ENCODE results near the gene PIP5K1A.
"Not testable (repeated sequence)": the region's sequence is repeated elsewhere in the genome, so short reads cannot be mapped to it uniquely, and the experiment has no call there.

Gene PIP5K1A

GRCh38 chr1:151193304-151193703 lies 5.0 kb upstream of the PIP5K1A start:
- DNase-seq (ENCODE audit: low spot score): no peak

- no peak for DNase-seq (ENCODE audit: low spot score)
These were observed 4.5 kb upstream of the PIP5K1A start for GRCh38 chr1:151193856-151194255.

GRCh38 chr1:151194894-151195594 lies 3.3 kb upstream of the PIP5K1A start:
- DNase-seq (ENCODE audit: low spot score): peak; percentile 82

- peak; percentile 85 for DNase-seq (ENCODE audit: low spot score)
These were observed 2.0 kb upstream of the PIP5K1A start for GRCh38 chr1:151196292-151196800.

- no peak for DNase-seq (ENCODE audit: low spot score)
These were observed 494 bp upstream of the PIP5K1A start for GRCh38 chr1:151197863-151198253.

GRCh38 chr1:151199873-151200581 lies 1.7 kb downstream of the PIP5K1A start:
- DNase-seq (ENCODE audit: low spot score): no peak

- not testable (repeated sequence) for DNase-seq (ENCODE audit: low spot score)
These were observed 7.1 kb downstream of the PIP5K1A start for GRCh38 chr1:151205381-151205965.

- no peak for DNase-seq (ENCODE audit: low spot score)
These were observed 12.5 kb downstream of the PIP5K1A start for GRCh38 chr1:151210830-151211229.

GRCh38 chr1:151211972-151212705 lies 13.8 kb downstream of the PIP5K1A start:
- no peak for DNase-seq (ENCODE audit: low spot score)

- no peak for DNase-seq (ENCODE audit: low spot score)
These were observed 15.2 kb downstream of the PIP5K1A start for GRCh38 chr1:151213560-151213959.

- DNase-seq (ENCODE audit: low spot score): no peak
These were observed 23.3 kb downstream of the PIP5K1A start for GRCh38 chr1:151221616-151222015.

GRCh38 chr1:151222130-151222529 lies 23.8 kb downstream of the PIP5K1A start:
- DNase-seq (ENCODE audit: low spot score): no peak

GRCh38 chr1:151235235-151235634 lies 36.9 kb downstream of the PIP5K1A start:
- DNase-seq (ENCODE audit: low spot score): no peak

GRCh38 chr1:151237678-151238466 lies 39.5 kb downstream of the PIP5K1A start:
- no peak for DNase-seq (ENCODE audit: low spot score)

- no peak for DNase-seq (ENCODE audit: low spot score)
These were observed 40.1 kb downstream of the PIP5K1A start for GRCh38 chr1:151238467-151238739.

- DNase-seq (ENCODE audit: low spot score): no peak
These were observed 44.1 kb downstream of the PIP5K1A start for GRCh38 chr1:151242442-151242841.

- DNase-seq (ENCODE audit: low spot score): no peak
These were observed 45.4 kb downstream of the PIP5K1A start for GRCh38 chr1:151243683-151244216.

- no peak for DNase-seq (ENCODE audit: low spot score)
These were observed 48.4 kb downstream of the PIP5K1A start for GRCh38 chr1:151246786-151247185.

- peak; percentile 83 for DNase-seq (ENCODE audit: low spot score)
These were observed 53.5 kb downstream of the PIP5K1A start for GRCh38 chr1:151251656-151252470.

Data from hematopoietic multipotent progenitor cell treated with erythropoietin and hydrocortisone succinate and interleukin-3 and kit ligand, for 17 days (in vitro differentiated cells).